MM.1S (cell line): ENCODE results near the gene RHBDL1.

ENCODE experiments used
- DNase-seq: peaks from one replicate; pipeline ENCODE4 v3.0.0-alpha.2; 2015
- H2AFZ ChIP-seq: fragments of 300-600 bp; sonication (generic); 2 replicates; pipeline ENCODE4 v1.6.0; 2016; ENCODE audit warnings: antibody characterized with exemption, low read length
- H3F3A ChIP-seq: fragments of 300-600 bp; sonication (generic); 2 replicates; pipeline ENCODE4 v1.6.1; 2016; ENCODE audit warnings: mild to moderate bottlenecking, antibody characterized with exemption, low read length, moderate library complexity, mixed read lengths; ENCODE audit not compliant: insufficient read depth
- H3K27ac ChIP-seq: fragments of 300-600 bp; sonication (generic); 2 replicates; pipeline ENCODE4 v1.5.1; 2016; ENCODE audit warnings: mild to moderate bottlenecking, low read length
- H3K27me3 ChIP-seq: fragments of 300-600 bp; sonication (generic); replicated peaks from 2 replicates; pipeline ENCODE4 v1.6.0; 2016; ENCODE audit warnings: low read length; ENCODE audit not compliant: insufficient read depth
- H3K36me3 ChIP-seq: fragments of 300-600 bp; sonication (generic); replicated peaks from 2 replicates; pipeline ENCODE4 v1.6.1; 2016; ENCODE audit warnings: mild to moderate bottlenecking, low read length, mixed read lengths; ENCODE audit not compliant: insufficient read depth
- H3K4me1 ChIP-seq: fragments of 300-600 bp; sonication (generic); 2 replicates; pipeline ENCODE4 v1.6.1; 2016; ENCODE audit warnings: low read length, mixed read lengths
- H3K4me2 ChIP-seq: fragments of 300-600 bp; sonication (generic); 2 replicates; pipeline ENCODE4 v1.6.0; 2016; ENCODE audit warnings: low read depth, low read length
- H3K4me3 ChIP-seq: fragments of 300-600 bp; sonication (generic); 2 replicates; pipeline ENCODE4 v1.5.1; 2016; ENCODE audit warnings: low read length, mixed read lengths
- H3K79me2 ChIP-seq: fragments of 300-600 bp; sonication (generic); 2 replicates; pipeline ENCODE4 v1.6.1; 2016; ENCODE audit warnings: mixed run types, low read length, mixed read lengths
- H3K9ac ChIP-seq: fragments of 300-600 bp; sonication (generic); 2 replicates; pipeline ENCODE4 v1.6.1; 2016; ENCODE audit warnings: low read length, mixed read lengths
- H3K9me2 ChIP-seq: fragments of 300-600 bp; sonication (generic); replicated peaks from 2 replicates; pipeline ENCODE4 v1.6.1; 2016; ENCODE audit warnings: mild to moderate bottlenecking, low read length, mixed read lengths; ENCODE audit not compliant: insufficient read depth
- H3K9me3 ChIP-seq: fragments of 300-600 bp; sonication (generic); replicated peaks from 2 replicates; pipeline ENCODE4 v1.6.1; 2016; ENCODE audit warnings: mild to moderate bottlenecking, low read length, mixed read lengths; ENCODE audit not compliant: insufficient read depth
- H4K20me1 ChIP-seq: fragments of 300-600 bp; sonication (generic); 2 replicates; pipeline ENCODE4 v1.6.1; 2016; ENCODE audit warnings: mild to moderate bottlenecking, low read length, moderate library complexity, mixed read lengths; ENCODE audit not compliant: insufficient read depth
- CTCF ChIP-seq: fragments of 300-600 bp; sonication (generic); IDR thresholded peaks from 2 replicates; pipeline ENCODE4 v1.5.1; 2016; ENCODE audit warnings: antibody characterized with exemption, low read length, mixed read lengths
- EZH2 ChIP-seq: fragments of 300-600 bp; sonication (generic); optimal IDR thresholded peaks from 2 replicates; pipeline ENCODE3; 2017; ENCODE audit warnings: low read depth, mild to moderate bottlenecking, antibody characterized with exemption, low read length, mixed read lengths
- EZH2phosphoT487 ChIP-seq: fragments of 300-600 bp; sonication (generic); IDR thresholded peaks from 2 replicates; pipeline ENCODE4 v1.6.1; 2018; ENCODE audit warnings: antibody characterized with exemption, low read length

The RHBDL1 gene

DNA sequence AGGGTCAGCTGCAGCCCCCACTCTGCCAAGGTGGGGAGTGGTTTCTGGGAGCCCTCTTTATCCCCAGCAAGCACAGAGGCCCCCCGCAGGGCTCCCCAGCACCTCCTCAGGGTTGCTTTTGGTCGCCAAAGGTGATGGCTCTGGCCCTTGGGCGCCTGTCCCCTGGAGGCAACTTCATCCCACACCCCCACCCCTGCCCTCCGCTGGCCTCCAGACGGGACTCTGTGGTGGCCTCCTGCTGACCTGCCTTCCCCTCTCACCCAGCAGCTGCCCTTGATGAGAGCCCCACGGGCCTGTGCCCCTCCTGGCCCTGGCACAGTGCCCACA lies 15.4 kb upstream of the RHBDL1 start:
- DNase-seq = no peak
- Histone ChIP-seq H3K27me3 (no peaks in the 10 kb centered on the region), H3K9me3 (no peaks in the 10 kb centered on the region), H3K9me2 (no peaks in the 10 kb centered on the region), H3F3A (no peaks in the 10 kb centered on the region), H3K4me3 (peak overlapping the region; percentile 38), H3K36me3 (no peaks in the 10 kb centered on the region), H4K20me1 (no peaks in the 10 kb centered on the region), H3K79me2 (no peaks in the 10 kb centered on the region), H3K4me2 (peak overlapping the region; percentile 79), H3K27ac (peak overlapping the region; percentile 49; the same call in 1 of the 2 replicates), H2AFZ (peak overlapping the region; percentile 52), H3K4me1 (peaks cover 8% of the 10 kb centered on the region), H3K9ac (peak overlapping the region; percentile 31; the same call in 1 of the 2 replicates)
- TF ChIP-seq CTCF (no peak), EZH2 (no peak), EZH2phosphoT487 (no peak)

DNA sequence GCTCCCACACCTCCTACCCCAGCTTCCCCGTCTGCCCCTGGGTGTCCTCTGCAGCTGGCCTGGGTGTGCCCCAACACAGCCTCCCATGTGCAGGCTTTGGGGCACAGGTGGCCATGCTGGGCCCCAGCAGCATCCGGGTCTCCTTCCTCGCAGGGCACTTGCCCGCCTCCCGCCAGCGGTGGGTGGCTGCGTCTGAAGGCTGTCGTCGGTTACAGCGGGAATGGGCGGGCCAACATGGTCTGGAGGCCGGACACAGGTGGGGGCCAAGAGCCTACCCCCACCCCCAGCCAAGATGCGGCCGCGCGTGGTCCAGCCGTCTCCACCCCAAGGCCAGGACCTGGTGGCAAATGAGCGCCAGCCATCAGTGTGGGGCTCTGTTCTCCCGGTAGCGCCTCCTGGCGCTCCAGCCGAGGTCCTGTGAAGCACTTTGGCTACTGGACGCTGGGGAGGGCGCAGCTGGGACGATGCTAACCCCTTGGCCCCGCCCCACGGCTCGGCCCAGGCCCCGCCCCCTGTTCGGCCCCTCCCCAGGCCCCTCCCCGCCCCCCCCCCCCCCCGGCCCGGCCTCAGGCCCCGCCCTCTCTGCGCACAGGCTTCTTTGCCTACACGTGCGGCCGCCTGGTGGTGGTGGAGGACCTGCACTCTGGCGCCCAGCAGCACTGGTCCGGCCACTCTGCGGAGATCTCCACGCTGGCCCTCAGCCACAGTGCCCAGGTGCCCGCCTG lies 14.8 kb upstream of the RHBDL1 start:
- Histone ChIP-seq H3K4me3 (peak overlapping the region; percentile 38), H4K20me1 (no peaks in the 10 kb centered on the region), H3K27ac (peak overlapping the region; percentile 49; the same call in 1 of the 2 replicates), H3K4me1 (peaks cover 8% of the 10 kb centered on the region), H3K27me3 (no peaks in the 10 kb centered on the region), H3K36me3 (no peaks in the 10 kb centered on the region), H3F3A (no peaks in the 10 kb centered on the region), H3K9me2 (no peaks in the 10 kb centered on the region), H2AFZ (peak overlapping the region; percentile 52), H3K4me2 (peak overlapping the region; percentile 79), H3K9ac (peak overlapping the region; percentile 31; the same call in 1 of the 2 replicates), H3K79me2 (no peaks in the 10 kb centered on the region), H3K9me3 (no peaks in the 10 kb centered on the region)
- peak; percentile 90 for DNase-seq
- peak; percentile 38 for TF ChIP-seq CTCF
- TF ChIP-seq EZH2phosphoT487 = no peak
- TF ChIP-seq EZH2 = no peak

DNA sequence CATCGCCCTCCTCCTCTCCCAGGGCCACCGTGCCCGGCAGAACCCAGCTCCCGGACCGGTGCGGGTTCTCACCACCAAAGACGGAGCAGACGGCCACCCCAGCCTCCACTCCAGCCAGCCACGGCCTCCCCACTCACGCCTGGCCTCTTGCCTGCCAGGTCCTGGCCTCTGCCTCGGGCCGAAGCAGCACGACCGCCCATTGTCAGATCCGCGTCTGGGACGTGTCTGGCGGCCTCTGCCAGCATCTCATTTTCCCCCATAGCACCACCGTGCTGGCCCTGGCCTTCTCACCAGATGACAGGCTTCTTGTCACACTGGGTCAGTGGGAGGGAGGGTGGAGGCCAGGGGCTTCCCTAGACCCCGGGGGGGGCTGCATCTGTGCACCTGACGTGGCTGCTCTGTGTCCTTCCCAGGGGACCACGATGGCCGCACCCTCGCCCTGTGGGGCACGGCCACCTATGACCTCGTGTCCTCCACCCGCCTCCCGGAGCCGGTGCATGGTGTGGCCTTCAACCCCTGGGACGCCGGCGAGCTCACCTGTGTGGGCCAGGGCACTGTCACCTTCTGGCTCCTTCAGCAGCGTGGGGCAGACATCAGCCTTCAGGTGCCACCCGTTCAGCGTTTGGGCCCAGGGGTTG lies 14.2 kb upstream of the RHBDL1 start:
- Histone ChIP-seq H3K4me1 (peaks cover 8% of the 10 kb centered on the region), H3K27ac (no peak overlapping the region), H3K9ac (no peak overlapping the region; the same call in 1 of the 2 replicates), H3F3A (no peaks in the 10 kb centered on the region), H3K36me3 (no peaks in the 10 kb centered on the region), H2AFZ (no peak overlapping the region), H3K79me2 (no peaks in the 10 kb centered on the region), H4K20me1 (no peaks in the 10 kb centered on the region), H3K9me3 (no peaks in the 10 kb centered on the region), H3K4me3 (no peak overlapping the region), H3K27me3 (no peaks in the 10 kb centered on the region), H3K4me2 (peak overlapping the region; percentile 43), H3K9me2 (no peaks in the 10 kb centered on the region)
- DNase-seq = no peak
- TF ChIP-seq EZH2phosphoT487 (no peak), EZH2 (no peak), CTCF (no peak)
